Progenitor cell of endocrine pancreas (in vitro differentiated cells): ENCODE results near the gene SCNN1B. TPM values are rescaled to one million over a fixed set of nuclear protein-coding genes. Genes with fewer than 3 reads are reported as not detected.

ENCODE experiments used
- DNase-seq: peaks from one replicate; pipeline ENCODE4 v3.0.0; 2021; ENCODE audit warnings: low spot score; ENCODE audit not compliant: unreplicated experiment
- H3K27ac Mint-ChIP-seq: 2 replicates; pipeline ENCODE4 v1.8.0; 2021; ENCODE audit warnings: mild to moderate bottlenecking, moderate library complexity, mixed read lengths
- H3K27me3 Mint-ChIP-seq: 2 replicates; pipeline ENCODE4 v1.8.0; 2021; ENCODE audit warnings: mixed read lengths
- H3K36me3 Mint-ChIP-seq: 2 replicates; pipeline ENCODE4 v1.8.0; 2022; ENCODE audit warnings: mixed read lengths; ENCODE audit not compliant: insufficient read depth
- H3K4me1 Mint-ChIP-seq: 2 replicates; pipeline ENCODE4 v1.8.0; 2021; ENCODE audit warnings: low read depth, mixed read lengths
- H3K4me3 Mint-ChIP-seq: 2 replicates; pipeline ENCODE4 v1.8.0; 2021; ENCODE audit warnings: low read depth, mild to moderate bottlenecking, moderate library complexity, mixed read lengths
- H3K9me3 Mint-ChIP-seq: 2 replicates; pipeline ENCODE4 v1.8.0; 2021; ENCODE audit warnings: low read depth, mixed read lengths
- total RNA-seq: library from RNA; stranded (reverse); gene quantifications from 2 replicates; pipeline ENCODE4 v1.2.1, GENCODE V29; 2021
- TF ChIP-seq, protein P1 (sequence below): fragments of 200-600 bp; sonication (generic); IDR thresholded peaks from one replicate; pipeline ENCODE4 v1.5.0; 2021; ENCODE audit warnings: antibody characterized with exemption, mild to moderate bottlenecking; ENCODE audit not compliant: unreplicated experiment

The SCNN1B gene
- total RNA-seq, 1 donor from 2014 or later = not detected

DNA sequence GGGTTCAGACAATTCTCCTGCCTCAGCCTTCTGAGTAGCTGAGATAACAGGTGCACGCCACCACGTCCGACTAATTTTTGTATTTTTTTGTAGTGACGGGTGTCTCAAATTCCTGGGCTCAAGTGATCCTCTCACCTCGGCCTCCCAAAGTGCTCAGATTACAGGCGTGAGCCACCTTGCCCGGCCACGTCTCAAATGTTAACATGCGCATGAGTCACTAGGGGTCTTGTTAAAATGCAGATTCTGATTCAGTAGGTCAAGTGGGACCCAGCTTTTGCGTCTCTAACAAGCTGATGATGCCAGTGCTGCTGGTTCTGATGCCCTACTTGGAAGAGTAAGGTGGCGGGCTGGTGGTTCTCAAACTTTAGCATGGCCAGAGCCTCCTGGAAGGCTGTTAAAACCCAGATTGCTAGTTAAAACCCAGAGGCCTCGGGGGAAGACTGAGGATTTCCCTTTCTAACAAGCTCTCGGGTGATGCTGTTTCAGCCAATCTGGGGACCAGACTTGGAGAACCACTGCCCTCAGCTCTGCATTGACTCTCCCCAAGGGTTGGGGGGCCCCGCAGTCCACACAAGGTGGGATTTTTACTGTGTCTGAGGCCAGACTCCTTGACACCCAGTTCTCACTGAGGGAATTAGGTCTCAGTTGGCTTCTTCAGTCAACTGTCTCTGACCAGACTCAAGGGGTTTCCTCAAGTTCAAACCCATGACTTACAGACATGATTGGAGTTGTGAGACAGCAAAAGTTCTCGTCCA, 17.9 kb downstream of the SCNN1B start:
- no peak overlapping the region for H3K4me3 Mint-ChIP-seq
- no peaks in the 10 kb centered on the region for H3K27me3 Mint-ChIP-seq
- H3K36me3 Mint-ChIP-seq = no peaks in the 10 kb centered on the region
- no peak for DNase-seq
- H3K27ac Mint-ChIP-seq = no peak overlapping the region
- peaks cover 2% of the 10 kb centered on the region for H3K4me1 Mint-ChIP-seq
- TF ChIP-seq, protein P1, sequence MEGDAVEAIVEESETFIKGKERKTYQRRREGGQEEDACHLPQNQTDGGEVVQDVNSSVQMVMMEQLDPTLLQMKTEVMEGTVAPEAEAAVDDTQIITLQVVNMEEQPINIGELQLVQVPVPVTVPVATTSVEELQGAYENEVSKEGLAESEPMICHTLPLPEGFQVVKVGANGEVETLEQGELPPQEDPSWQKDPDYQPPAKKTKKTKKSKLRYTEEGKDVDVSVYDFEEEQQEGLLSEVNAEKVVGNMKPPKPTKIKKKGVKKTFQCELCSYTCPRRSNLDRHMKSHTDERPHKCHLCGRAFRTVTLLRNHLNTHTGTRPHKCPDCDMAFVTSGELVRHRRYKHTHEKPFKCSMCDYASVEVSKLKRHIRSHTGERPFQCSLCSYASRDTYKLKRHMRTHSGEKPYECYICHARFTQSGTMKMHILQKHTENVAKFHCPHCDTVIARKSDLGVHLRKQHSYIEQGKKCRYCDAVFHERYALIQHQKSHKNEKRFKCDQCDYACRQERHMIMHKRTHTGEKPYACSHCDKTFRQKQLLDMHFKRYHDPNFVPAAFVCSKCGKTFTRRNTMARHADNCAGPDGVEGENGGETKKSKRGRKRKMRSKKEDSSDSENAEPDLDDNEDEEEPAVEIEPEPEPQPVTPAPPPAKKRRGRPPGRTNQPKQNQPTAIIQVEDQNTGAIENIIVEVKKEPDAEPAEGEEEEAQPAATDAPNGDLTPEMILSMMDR = no peak
- no peaks in the 10 kb centered on the region for H3K9me3 Mint-ChIP-seq

GRCh38 chr16:23320693-23321092, 18.6 kb downstream of the SCNN1B start:
- no peak overlapping the region for H3K27ac Mint-ChIP-seq
- TF ChIP-seq, protein P1 = no peak
- peaks cover 2% of the 10 kb centered on the region for H3K4me1 Mint-ChIP-seq
- no peaks in the 10 kb centered on the region for H3K36me3 Mint-ChIP-seq
- H3K4me3 Mint-ChIP-seq = no peak overlapping the region
- no peaks in the 10 kb centered on the region for H3K9me3 Mint-ChIP-seq
- no peak for DNase-seq
- H3K27me3 Mint-ChIP-seq = no peaks in the 10 kb centered on the region

- TF ChIP-seq, protein P1 = no peak
- DNase-seq = no peak
- Mint-ChIP-seq H3K27me3 (no peaks in the 10 kb centered on the region), H3K4me1 (peaks cover 2% of the 10 kb centered on the region), H3K9me3 (no peaks in the 10 kb centered on the region), H3K36me3 (no peaks in the 10 kb centered on the region), H3K27ac (no peak overlapping the region), H3K4me3 (no peak overlapping the region)
These were observed 19.2 kb downstream of the SCNN1B start for GRCh38 chr16:23321206-23321875.

- H3K9me3 Mint-ChIP-seq = no peaks in the 10 kb centered on the region
- H3K27ac Mint-ChIP-seq = no peak overlapping the region
- H3K36me3 Mint-ChIP-seq = no peaks in the 10 kb centered on the region
- no peak for DNase-seq
- peaks cover 2% of the 10 kb centered on the region for H3K4me1 Mint-ChIP-seq
- TF ChIP-seq, protein P1 = no peak
- peaks cover 3% of the 10 kb centered on the region for H3K27me3 Mint-ChIP-seq
- no peak overlapping the region for H3K4me3 Mint-ChIP-seq
These were observed 21.3 kb downstream of the SCNN1B start for GRCh38 chr16:23323224-23324030.

GRCh38 chr16:23324727-23325126, 22.6 kb downstream of the SCNN1B start:
- H3K27ac Mint-ChIP-seq = no peak overlapping the region
- no peaks in the 10 kb centered on the region for H3K9me3 Mint-ChIP-seq
- peaks cover 3% of the 10 kb centered on the region for H3K27me3 Mint-ChIP-seq
- TF ChIP-seq, protein P1 = no peak
- peaks cover 2% of the 10 kb centered on the region for H3K4me1 Mint-ChIP-seq
- H3K4me3 Mint-ChIP-seq = no peak overlapping the region
- H3K36me3 Mint-ChIP-seq = no peaks in the 10 kb centered on the region
- DNase-seq = no peak
